Vagina (tissue), 2 donors: ENCODE data around the gene ZIC4.

Experiments
- POLR2A ChIP-seq, 2 donors: fragments of 450-650 bp; IDR thresholded peaks; one replicate each; pipeline ENCODE4 v1.6.1; 2017; ENCODE audit warnings: antibody characterized with exemption in 2 of 2, mild to moderate bottlenecking in 2 of 2, moderate library complexity in 2 of 2
- POLR2AphosphoS5 ChIP-seq, 2 donors: sonication (generic); formaldehyde crosslinking; IDR thresholded peaks; one replicate each; pipeline ENCODE4 v1.9.0; 2017; ENCODE audit warnings: antibody characterized with exemption in 2 of 2, mild to moderate bottlenecking in 2 of 2, low read depth in 1 of 2; ENCODE audit not compliant: insufficient read depth in 1 of 2
- TF ChIP-seq, protein P1 (sequence below), 3 experiments: fragments of 450-650 bp in 2 of 3; fragments of 200-600 bp in 1 of 3; sonication (generic) in 1 of 3; IDR thresholded peaks; one replicate each; pipeline ENCODE4 v1.5.1; 2017 to 2019; ENCODE audit warnings: antibody characterized with exemption in 3 of 3, mild to moderate bottlenecking in 2 of 3, moderate library complexity in 2 of 3

DNA sequence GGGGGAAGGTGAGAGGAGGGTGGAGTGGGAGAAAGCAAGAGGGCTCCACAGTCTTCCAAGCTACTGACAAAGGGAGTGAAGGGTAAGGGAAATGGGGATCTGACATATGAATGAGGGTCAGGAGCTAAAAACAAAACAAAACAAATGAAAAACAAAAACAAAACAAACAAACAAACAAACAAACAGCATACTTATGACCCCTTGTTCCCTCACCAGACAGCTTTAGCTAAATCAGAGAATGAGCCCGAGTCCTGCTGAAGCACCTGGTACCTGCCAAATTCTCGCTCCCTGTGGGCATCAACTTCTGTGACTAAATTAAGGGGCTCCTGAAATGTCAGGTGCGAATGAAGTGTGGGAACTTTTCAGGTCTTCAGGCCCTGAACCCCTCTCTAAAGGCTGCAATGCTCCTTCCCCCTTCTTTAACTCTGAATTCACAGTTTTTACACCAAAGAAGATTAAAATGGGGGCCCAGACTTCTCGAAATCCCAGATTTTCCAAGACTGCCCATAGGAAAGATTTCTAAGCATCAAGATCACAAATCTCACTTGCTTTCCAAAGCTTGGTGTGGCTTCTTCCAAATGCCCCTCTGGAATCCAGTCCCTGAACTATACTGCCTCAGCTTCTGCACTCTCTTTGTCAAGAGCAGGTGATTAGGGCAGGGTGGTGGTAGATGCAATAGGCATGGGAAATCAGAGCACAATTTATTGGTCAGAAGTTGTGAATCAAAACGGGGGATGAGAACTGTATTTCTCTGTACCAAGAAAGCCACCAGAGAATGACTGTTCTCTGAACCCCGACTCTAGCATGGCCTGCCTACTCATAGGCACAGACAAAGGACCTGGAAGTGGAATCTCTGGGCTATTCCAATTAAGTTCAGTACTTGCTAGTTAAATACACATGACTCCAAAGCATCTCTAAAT is 40.9 kb downstream of the ZIC4 start:
- TF ChIP-seq, protein P1, sequence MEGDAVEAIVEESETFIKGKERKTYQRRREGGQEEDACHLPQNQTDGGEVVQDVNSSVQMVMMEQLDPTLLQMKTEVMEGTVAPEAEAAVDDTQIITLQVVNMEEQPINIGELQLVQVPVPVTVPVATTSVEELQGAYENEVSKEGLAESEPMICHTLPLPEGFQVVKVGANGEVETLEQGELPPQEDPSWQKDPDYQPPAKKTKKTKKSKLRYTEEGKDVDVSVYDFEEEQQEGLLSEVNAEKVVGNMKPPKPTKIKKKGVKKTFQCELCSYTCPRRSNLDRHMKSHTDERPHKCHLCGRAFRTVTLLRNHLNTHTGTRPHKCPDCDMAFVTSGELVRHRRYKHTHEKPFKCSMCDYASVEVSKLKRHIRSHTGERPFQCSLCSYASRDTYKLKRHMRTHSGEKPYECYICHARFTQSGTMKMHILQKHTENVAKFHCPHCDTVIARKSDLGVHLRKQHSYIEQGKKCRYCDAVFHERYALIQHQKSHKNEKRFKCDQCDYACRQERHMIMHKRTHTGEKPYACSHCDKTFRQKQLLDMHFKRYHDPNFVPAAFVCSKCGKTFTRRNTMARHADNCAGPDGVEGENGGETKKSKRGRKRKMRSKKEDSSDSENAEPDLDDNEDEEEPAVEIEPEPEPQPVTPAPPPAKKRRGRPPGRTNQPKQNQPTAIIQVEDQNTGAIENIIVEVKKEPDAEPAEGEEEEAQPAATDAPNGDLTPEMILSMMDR (IDR thresholded peaks at IDR 0.05): no peak
- no peak for TF ChIP-seq POLR2A (IDR thresholded peaks at IDR 0.05)
- TF ChIP-seq POLR2AphosphoS5 (IDR thresholded peaks at IDR 0.05; ENCODE audit: insufficient read depth in 1 of 2, low read depth in 1 of 2): no peak
